ENCODE data around the gene PPP1R1A. TPM values are rescaled to one million over a fixed set of nuclear protein-coding genes. Genes with fewer than 3 reads are reported as not detected.

Gene PPP1R1A
- total RNA-seq, 5 donors from 2014 or later (not counting 1 experiment from before 2014, with no cell fraction given) = not detected

DNA sequence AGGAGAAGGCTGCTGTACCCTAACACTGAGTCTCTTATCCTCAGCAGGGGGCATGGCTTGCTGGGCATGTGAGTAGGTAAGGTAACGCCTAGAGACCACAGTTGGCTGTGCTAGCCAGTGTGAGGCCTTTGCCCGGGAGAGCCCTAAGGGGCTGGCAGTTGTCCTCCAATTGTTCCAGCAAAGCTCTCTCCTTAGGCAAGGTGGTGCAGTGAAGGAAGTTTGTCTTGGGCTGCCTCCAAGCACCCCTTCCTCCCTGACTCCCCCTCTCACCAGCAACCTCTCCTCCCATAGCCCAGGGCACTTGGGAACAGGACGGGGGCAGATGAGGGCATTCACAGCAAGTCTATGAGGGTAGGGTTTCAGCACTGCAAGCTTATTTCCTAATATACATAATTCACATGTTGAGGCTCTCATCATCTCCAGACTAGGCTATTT is 23.3 kb upstream of the PPP1R1A start:
- DNase-seq (no peak), ATAC-seq (replicated peaks in 1 of 4) (no peak)
- Histone ChIP-seq H3K27me3 (replicated peaks in 1 of 2; ENCODE audit: control insufficient read depth in 2 of 2, extremely low read depth in 1 of 2, insufficient read depth in 2 of 2, low read length in 1 of 2) (peaks cover 0 to 31% of the 10 kb centered on the region in 2 experiments), H3K36me3 (ENCODE audit: control insufficient read depth in 2 of 2, extremely low read depth in 1 of 2, insufficient read depth in 1 of 2, low read length in 1 of 2) (no peaks in the 10 kb centered on the region), H3K9me3 (no peaks in the 10 kb centered on the region), H3K4me3 (ENCODE audit: control insufficient read depth in 1 of 2, extremely low read depth in 1 of 2, low read length in 1 of 2) (no peak overlapping the region), H3K27ac (ENCODE audit: low read length) (no peak overlapping the region), H3K4me1 (ENCODE audit: control insufficient read depth in 1 of 2, extremely low read depth in 1 of 2, insufficient read depth in 2 of 2, low read length in 2 of 2) (no peaks in the 10 kb centered on the region)
- Mint-ChIP-seq H3K4me1 (peaks cover 0 to 1% (median 0%) of the 10 kb centered on the region in 3 donors), H3K27ac (no peak overlapping the region), H3K4me3 (no peak overlapping the region), H3K27me3 (peaks cover 24 to 51% of the 10 kb centered on the region in 2 donors), H3K36me3 (no peaks in the 10 kb centered on the region), H3K9me3 (no peaks in the 10 kb centered on the region)
- POLR2A ChIA-PET = no interaction called here
- WGBS (ENCODE audit: insufficient coverage) = no CpG with 5 or more reads among the region's 3 CpGs
- CTCF ChIA-PET = no interaction called here

DNA sequence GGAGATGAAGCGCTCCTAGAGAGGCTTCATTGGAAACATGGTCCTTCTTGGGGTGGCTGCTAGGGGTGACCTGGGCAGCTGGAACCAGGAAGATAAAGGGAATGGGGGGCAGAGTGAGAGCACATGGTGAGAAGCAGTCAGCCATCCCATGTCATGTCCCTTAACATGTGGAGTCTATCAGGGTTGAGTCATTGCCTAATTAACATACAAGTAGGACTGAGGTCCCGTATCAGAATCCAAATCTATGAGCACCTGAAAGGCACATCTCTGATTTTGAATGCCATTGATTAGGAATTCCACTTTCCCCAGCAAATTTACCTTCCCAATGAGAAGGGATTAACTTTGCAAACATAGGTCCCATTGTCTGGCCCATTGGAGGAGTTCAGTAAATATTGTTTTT is 20.3 kb upstream of the PPP1R1A start:
- Histone ChIP-seq H3K4me3 (ENCODE audit: control insufficient read depth in 1 of 2, extremely low read depth in 1 of 2, low read length in 1 of 2) (no peak overlapping the region), H3K27me3 (replicated peaks in 1 of 2; ENCODE audit: control insufficient read depth in 2 of 2, extremely low read depth in 1 of 2, insufficient read depth in 2 of 2, low read length in 1 of 2) (peaks cover 0 to 18% of the 10 kb centered on the region in 2 experiments), H3K9me3 (no peaks in the 10 kb centered on the region), H3K27ac (ENCODE audit: low read length) (no peak overlapping the region), H3K36me3 (ENCODE audit: control insufficient read depth in 2 of 2, extremely low read depth in 1 of 2, insufficient read depth in 1 of 2, low read length in 1 of 2) (no peaks in the 10 kb centered on the region), H3K4me1 (ENCODE audit: control insufficient read depth in 1 of 2, extremely low read depth in 1 of 2, insufficient read depth in 2 of 2, low read length in 2 of 2) (no peaks in the 10 kb centered on the region)
- Mint-ChIP-seq H3K4me1 (peaks cover 0 to 1% (median 0%) of the 10 kb centered on the region in 3 donors), H3K36me3 (no peaks in the 10 kb centered on the region), H3K4me3 (no peak overlapping the region), H3K9me3 (no peaks in the 10 kb centered on the region), H3K27ac (no peak overlapping the region), H3K27me3 (peaks cover 4 to 30% of the 10 kb centered on the region in 2 donors)
- ATAC-seq (replicated peaks in 1 of 4) (no peak), DNase-seq (no peak)
- ChIA-PET POLR2A (no interaction called here), CTCF (interaction anchor here in 1 of 2 donors (0.7 kb wide), 1 partner anchor 94 kb away, joined by 5 read pairs; no protein-coding TSS in a partner anchor)
- WGBS (ENCODE audit: insufficient coverage) = 80% methylated on average over 2 of the region's 2 CpGs

DNA sequence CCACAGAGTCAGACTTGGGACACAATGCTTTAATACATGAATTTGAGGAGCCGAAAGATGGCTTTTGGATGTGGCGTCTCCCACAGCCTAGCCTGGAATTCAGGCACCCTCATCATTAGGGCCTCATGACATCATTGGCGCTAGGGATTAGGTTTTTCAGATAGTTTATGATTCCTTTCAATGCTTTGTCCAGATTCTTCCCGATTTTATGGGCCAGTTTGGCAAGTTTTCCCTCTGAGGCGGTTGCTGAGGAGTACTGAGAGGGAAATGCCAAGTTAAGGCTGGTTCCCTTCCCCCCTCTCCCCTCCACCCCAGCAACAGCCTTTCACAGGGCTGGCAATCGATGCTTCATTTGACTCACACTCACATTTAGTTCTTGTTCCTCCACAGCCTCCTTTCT is 19.7 kb upstream of the PPP1R1A start:
- Histone ChIP-seq H3K27ac (ENCODE audit: low read length) (no peak overlapping the region), H3K4me1 (ENCODE audit: control insufficient read depth in 1 of 2, extremely low read depth in 1 of 2, insufficient read depth in 2 of 2, low read length in 2 of 2) (no peaks in the 10 kb centered on the region), H3K27me3 (replicated peaks in 1 of 2; ENCODE audit: control insufficient read depth in 2 of 2, extremely low read depth in 1 of 2, insufficient read depth in 2 of 2, low read length in 1 of 2) (peaks cover 0 to 18% of the 10 kb centered on the region in 2 experiments), H3K4me3 (ENCODE audit: control insufficient read depth in 1 of 2, extremely low read depth in 1 of 2, low read length in 1 of 2) (no peak overlapping the region), H3K9me3 (no peaks in the 10 kb centered on the region), H3K36me3 (ENCODE audit: control insufficient read depth in 2 of 2, extremely low read depth in 1 of 2, insufficient read depth in 1 of 2, low read length in 1 of 2) (no peaks in the 10 kb centered on the region)
- WGBS (ENCODE audit: insufficient coverage) = 80% methylated on average over 2 of the region's 6 CpGs
- ChIA-PET POLR2A (no interaction called here), CTCF (interaction anchor here (0.6 to 0.7 kb wide), 2 partner anchors 95 to 601 kb away, joined by 3 to 5 read pairs; no protein-coding TSS in a partner anchor)
- H3K4me1 Mint-ChIP-seq = peaks cover 2 to 4% (median 3%) of the 10 kb centered on the region in 3 donors
- no peak overlapping the region for H3K27ac Mint-ChIP-seq
- DNase-seq (no peak), ATAC-seq (replicated peaks in 1 of 4) (no peak)
- no peak overlapping the region for H3K4me3 Mint-ChIP-seq
- H3K27me3 Mint-ChIP-seq = peaks cover 4 to 30% of the 10 kb centered on the region in 2 donors
- H3K36me3 Mint-ChIP-seq = no peaks in the 10 kb centered on the region
- H3K9me3 Mint-ChIP-seq = no peaks in the 10 kb centered on the region

DNA sequence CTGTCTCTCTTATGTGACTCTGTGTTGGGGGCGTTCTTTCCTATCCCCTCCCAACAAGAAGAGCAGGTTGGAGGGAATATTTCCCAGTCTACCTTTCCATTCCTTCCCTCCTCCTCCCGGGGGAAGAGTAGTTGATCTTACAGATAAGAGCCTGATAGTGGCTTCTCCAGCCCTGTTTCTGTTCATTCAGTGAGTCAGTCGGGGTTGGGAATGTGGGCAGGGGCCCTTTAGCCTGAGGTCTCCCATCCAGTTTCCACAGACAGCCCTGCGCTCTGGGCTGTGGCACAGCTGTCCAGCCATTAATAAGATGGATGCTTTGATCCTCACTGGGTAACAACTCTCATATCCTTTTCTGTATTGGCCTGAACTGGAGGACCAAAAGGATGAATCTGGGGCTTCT is 18.1 kb upstream of the PPP1R1A start:
- Histone ChIP-seq H3K4me1 (ENCODE audit: control insufficient read depth in 1 of 2, extremely low read depth in 1 of 2, insufficient read depth in 2 of 2, low read length in 2 of 2) (no peaks in the 10 kb centered on the region), H3K9me3 (no peaks in the 10 kb centered on the region), H3K4me3 (ENCODE audit: control insufficient read depth in 1 of 2, extremely low read depth in 1 of 2, low read length in 1 of 2) (no peak overlapping the region), H3K27me3 (replicated peaks in 1 of 2; ENCODE audit: control insufficient read depth in 2 of 2, extremely low read depth in 1 of 2, insufficient read depth in 2 of 2, low read length in 1 of 2) (peaks cover 0 to 15% of the 10 kb centered on the region in 2 experiments), H3K36me3 (ENCODE audit: control insufficient read depth in 2 of 2, extremely low read depth in 1 of 2, insufficient read depth in 1 of 2, low read length in 1 of 2) (no peaks in the 10 kb centered on the region), H3K27ac (ENCODE audit: low read length) (no peak overlapping the region)
- ATAC-seq (replicated peaks in 1 of 4) (no peak), DNase-seq (no peak)
- WGBS (ENCODE audit: insufficient coverage) = 58% methylated on average over 2 of the region's 4 CpGs
- Mint-ChIP-seq H3K9me3 (no peaks in the 10 kb centered on the region), H3K27me3 (peaks cover 2 to 30% of the 10 kb centered on the region in 2 donors), H3K4me1 (peaks cover 6 to 8% (median 8%) of the 10 kb centered on the region in 3 donors), H3K4me3 (no peak overlapping the region), H3K27ac (no peak overlapping the region), H3K36me3 (no peaks in the 10 kb centered on the region)
- ChIA-PET CTCF (interaction anchor here in 1 of 2 donors (0.8 kb wide), 1 partner anchor 10 kb away, joined by 5 read pairs; no protein-coding TSS in a partner anchor), POLR2A (no interaction called here)

DNA sequence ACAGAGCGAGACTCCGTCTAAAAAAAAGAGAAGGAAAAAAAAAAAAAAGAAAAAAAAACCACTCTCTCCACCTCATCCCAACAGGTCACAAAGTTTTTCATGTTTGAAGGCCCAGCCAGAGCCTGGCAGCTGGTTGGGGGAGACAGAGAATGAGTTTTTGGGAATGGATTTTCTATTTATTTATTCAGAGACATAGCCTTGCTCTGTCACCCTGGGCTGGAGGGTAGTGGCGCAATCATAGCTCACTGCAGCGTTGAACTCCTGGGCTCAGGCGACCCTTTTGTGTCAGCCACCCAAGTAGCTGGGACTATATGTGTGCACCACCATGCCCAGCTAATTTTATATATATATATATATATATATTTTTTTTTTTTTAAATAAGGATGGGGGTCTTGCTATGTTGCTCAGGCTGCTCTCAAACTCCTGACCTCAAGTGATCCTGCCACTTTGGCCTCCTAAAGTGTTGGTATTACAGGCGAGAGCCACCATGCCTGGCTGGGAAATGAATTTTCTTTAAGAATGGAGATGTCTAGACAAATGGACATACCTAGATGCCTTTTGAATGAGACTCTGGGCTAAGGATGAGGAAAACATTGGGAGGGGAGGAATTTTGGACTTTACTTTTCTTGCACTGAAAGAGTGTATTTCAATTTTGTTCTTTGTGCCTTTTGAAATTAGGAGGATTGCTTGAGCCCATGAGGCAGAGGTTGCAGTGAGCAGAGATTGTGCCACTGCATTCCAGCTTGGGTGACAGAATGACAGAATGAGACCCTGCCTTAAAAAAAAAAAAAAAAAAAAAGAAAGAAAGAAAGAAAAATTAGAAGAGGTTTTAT is 16.9 kb upstream of the PPP1R1A start:
- ChIA-PET POLR2A (no interaction called here), CTCF (no interaction called here)
- 90% methylated on average over 1 of the region's 6 CpGs for WGBS (ENCODE audit: insufficient coverage)

GRCh38 chr12:54604436-54604835 is 16.0 kb upstream of the PPP1R1A start:
- Mint-ChIP-seq H3K9me3 (no peaks in the 10 kb centered on the region), H3K4me3 (no peak overlapping the region), H3K27ac (no peak overlapping the region), H3K4me1 (peaks cover 6 to 8% (median 8%) of the 10 kb centered on the region in 3 donors), H3K36me3 (no peaks in the 10 kb centered on the region), H3K27me3 (peaks cover under 1 to 20% of the 10 kb centered on the region in 2 donors)
- Histone ChIP-seq H3K27ac (ENCODE audit: low read length) (no peak overlapping the region), H3K9me3 (no peaks in the 10 kb centered on the region), H3K27me3 (replicated peaks in 1 of 2; ENCODE audit: control insufficient read depth in 2 of 2, extremely low read depth in 1 of 2, insufficient read depth in 2 of 2, low read length in 1 of 2) (peaks cover 0 to 10% of the 10 kb centered on the region in 2 experiments), H3K36me3 (ENCODE audit: control insufficient read depth in 2 of 2, extremely low read depth in 1 of 2, insufficient read depth in 1 of 2, low read length in 1 of 2) (no peaks in the 10 kb centered on the region), H3K4me3 (ENCODE audit: control insufficient read depth in 1 of 2, extremely low read depth in 1 of 2, low read length in 1 of 2) (no peak overlapping the region), H3K4me1 (ENCODE audit: control insufficient read depth in 1 of 2, extremely low read depth in 1 of 2, insufficient read depth in 2 of 2, low read length in 2 of 2) (no peaks in the 10 kb centered on the region)
- ChIA-PET CTCF (no interaction called here), POLR2A (interaction anchor here in 1 of 2 donors (0.6 kb wide), 1 partner anchor 1196 kb away, joined by 3 read pairs; no protein-coding TSS in a partner anchor)
- ATAC-seq (replicated peaks in 1 of 4) = no peak
- WGBS (ENCODE audit: insufficient coverage) = no CpG with 5 or more reads among the region's 4 CpGs
- DNase-seq = no peak

More for the DNA sequence above, 16.9 kb upstream of the PPP1R1A start:
- no peak overlapping the region for H3K4me3 Mint-ChIP-seq
- H3K27me3 Mint-ChIP-seq = peaks cover 2 to 22% of the 10 kb centered on the region in 2 donors
- peaks cover 6 to 8% (median 8%) of the 10 kb centered on the region in 3 donors for H3K4me1 Mint-ChIP-seq
- H3K36me3 Mint-ChIP-seq = no peaks in the 10 kb centered on the region
- H3K27ac Mint-ChIP-seq = no peak overlapping the region
- H3K4me1 ChIP-seq (ENCODE audit: control insufficient read depth in 1 of 2, extremely low read depth in 1 of 2, insufficient read depth in 2 of 2, low read length in 2 of 2) = no peaks in the 10 kb centered on the region
- H3K9me3 Mint-ChIP-seq = no peaks in the 10 kb centered on the region
- no peaks in the 10 kb centered on the region for H3K36me3 ChIP-seq (ENCODE audit: control insufficient read depth in 2 of 2, extremely low read depth in 1 of 2, insufficient read depth in 1 of 2, low read length in 1 of 2)
- no peaks in the 10 kb centered on the region for H3K9me3 ChIP-seq
- H3K27me3 ChIP-seq (replicated peaks in 1 of 2; ENCODE audit: control insufficient read depth in 2 of 2, extremely low read depth in 1 of 2, insufficient read depth in 2 of 2, low read length in 1 of 2) = peaks cover 0 to 13% of the 10 kb centered on the region in 2 experiments
- ATAC-seq (replicated peaks in 1 of 4) = no peak
- no peak overlapping the region for H3K27ac ChIP-seq (ENCODE audit: low read length)
- H3K4me3 ChIP-seq (ENCODE audit: control insufficient read depth in 1 of 2, extremely low read depth in 1 of 2, low read length in 1 of 2) = no peak overlapping the region
- DNase-seq = no peak

All from T-cell (primary cell).